Gastroesophageal sphincter (tissue), 4 donors: Measurements from ENCODE around the gene PLET1. TPM values are rescaled to one million over a fixed set of nuclear protein-coding genes. Genes with fewer than 3 reads are reported as not detected.

Experiments
- ATAC-seq: fragments of 150-250 bp; one replicate; pipeline ENCODE4 v1.9.1; 2016; ENCODE audit warnings: mild to moderate bottlenecking, moderate library complexity
- H3K27ac ChIP-seq, 4 donors: fragments of 200-600 bp; sonication (generic) in 3 of 4; 1 replicate in 3 of 4; 2 replicates in 1 of 4; pipeline ENCODE4 v1.5.1; 2016 to 2019
- H3K27me3 ChIP-seq: fragments of 200-600 bp; sonication (generic); one replicate; pipeline ENCODE4 v1.5.1; 2019
- H3K36me3 ChIP-seq, 2 donors: fragments of 200-600 bp; sonication (generic); one replicate each; pipeline ENCODE4 v1.5.1; 2019; ENCODE audit warnings: control low read depth in 1 of 2
- H3K4me1 ChIP-seq, 3 donors: fragments of 200-600 bp; sonication (generic); 1 replicate in 2 of 3; 2 replicates in 1 of 3; pipeline ENCODE4 v1.5.1; 2016 to 2019; ENCODE audit warnings: control low read depth in 2 of 3
- H3K4me3 ChIP-seq, 2 donors: fragments of 200-600 bp; sonication (generic); one replicate each; pipeline ENCODE4 v1.5.1; 2019; ENCODE audit warnings: mild to moderate bottlenecking in 1 of 2, moderate library complexity in 1 of 2
- H3K9me3 ChIP-seq, 3 donors: fragments of 200-600 bp; sonication (generic); one replicate each; pipeline ENCODE4 v1.5.1; 2017 to 2019; ENCODE audit warnings: control low read depth in 2 of 3
- CTCF ChIP-seq, 4 experiments: fragments of 200-600 bp in 2 of 4; fragments of 450-650 bp in 2 of 4; sonication (generic) in 1 of 4; IDR thresholded peaks; one replicate each; pipeline ENCODE4 v1.5.1; 2017 to 2019; ENCODE audit warnings: antibody characterized with exemption in 4 of 4, mild to moderate bottlenecking in 2 of 4, moderate library complexity in 2 of 4
- EP300 ChIP-seq: sonication (generic); formaldehyde crosslinking; IDR thresholded peaks from one replicate; pipeline ENCODE4 v1.6.1; 2017; ENCODE audit warnings: antibody characterized with exemption, mild to moderate bottlenecking
- POLR2A ChIP-seq, 2 donors: fragments of 450-650 bp; IDR thresholded peaks; one replicate each; pipeline ENCODE4 v1.6.1; 2017; ENCODE audit warnings: antibody characterized with exemption in 2 of 2, mild to moderate bottlenecking in 2 of 2, moderate library complexity in 1 of 2
- POLR2AphosphoS5 ChIP-seq: sonication (generic); formaldehyde crosslinking; IDR thresholded peaks from one replicate; pipeline ENCODE4 v1.6.1; 2017; ENCODE audit warnings: antibody characterized with exemption
- WGBS, 2 donors: methylation state at CpG; one replicate each; pipeline ENCODE4 v1.1.5; 2018; ENCODE audit warnings: low coverage in 1 of 2; 5-methylcytosine and 5-hydroxymethylcytosine counted together
- total RNA-seq, 4 donors: library from RNA; depleted of rRNA; stranded (reverse); fragments of >200 nt; gene quantifications; one replicate each; pipeline ENCODE4 v1.1.0, GENCODE V29; 2016

Gene PLET1
- total RNA-seq, 4 donors from 2014 or later, result not detected

GRCh38 chr11:112267188-112267591, 6.5 kb upstream of the PLET1 start:
- no peaks in the 10 kb centered on the region for H3K27me3 ChIP-seq
- 36 to 64% methylated on average over 4 of the region's 5 CpGs for WGBS, 2 donors
- H3K9me3 ChIP-seq, result no peaks in the 10 kb centered on the region
- no peaks in the 10 kb centered on the region for H3K4me1 ChIP-seq
- H3K36me3 ChIP-seq, result no peaks in the 10 kb centered on the region
- no peak overlapping the region for H3K27ac ChIP-seq
- no peak overlapping the region for H3K4me3 ChIP-seq
- ATAC-seq, result no peak
- TF ChIP-seq EP300, result no peak
- no peak for TF ChIP-seq POLR2AphosphoS5
- TF ChIP-seq CTCF (IDR thresholded peaks at IDR 0.05), result no peak
- no peak for TF ChIP-seq POLR2A (IDR thresholded peaks at IDR 0.05)

GRCh38 chr11:112266410-112266778, 5.7 kb upstream of the PLET1 start:
- Histone ChIP-seq H3K36me3 (no peaks in the 10 kb centered on the region), H3K9me3 (no peaks in the 10 kb centered on the region), H3K27ac (no peak overlapping the region), H3K4me3 (no peak overlapping the region), H3K4me1 (no peaks in the 10 kb centered on the region), H3K27me3 (no peaks in the 10 kb centered on the region)
- TF ChIP-seq POLR2AphosphoS5, result no peak
- no peak for TF ChIP-seq EP300
- no peak for TF ChIP-seq CTCF (IDR thresholded peaks at IDR 0.05)
- no peak for TF ChIP-seq POLR2A (IDR thresholded peaks at IDR 0.05)
- ATAC-seq, result no peak
- 20 to 50% methylated on average over 1 to 3 of the region's 3 CpGs for WGBS, 2 donors

GRCh38 chr11:112265659-112266409, 5.2 kb upstream of the PLET1 start:
- H3K27ac ChIP-seq, result no peak overlapping the region

GRCh38 chr11:112255067-112255720, 5.5 kb downstream of the PLET1 start:
- Histone ChIP-seq H3K36me3 (no peaks in the 10 kb centered on the region), H3K4me1 (no peaks in the 10 kb centered on the region), H3K27me3 (no peaks in the 10 kb centered on the region), H3K27ac (no peak overlapping the region), H3K9me3 (no peaks in the 10 kb centered on the region), H3K4me3 (no peak overlapping the region)
- 58% methylated on average over 7 to 15 of the region's 15 CpGs for WGBS, 2 donors
- TF ChIP-seq EP300 (no peak), CTCF (IDR thresholded peaks at IDR 0.05) (no peak), POLR2AphosphoS5 (no peak), POLR2A (IDR thresholded peaks at IDR 0.05) (no peak)
- no peak for ATAC-seq

More at GRCh38 chr11:112265659-112266409, 5.2 kb upstream of the PLET1 start:
- Histone ChIP-seq H3K9me3 (no peaks in the 10 kb centered on the region), H3K36me3 (no peaks in the 10 kb centered on the region), H3K4me3 (no peak overlapping the region), H3K4me1 (no peaks in the 10 kb centered on the region), H3K27me3 (no peaks in the 10 kb centered on the region)
- no peak for ATAC-seq
- 36 to 45% methylated on average over 5 to 10 of the region's 11 CpGs for WGBS, 2 donors
- no peak for TF ChIP-seq EP300
- TF ChIP-seq CTCF (IDR thresholded peaks at IDR 0.05), result no peak
- no peak for TF ChIP-seq POLR2A (IDR thresholded peaks at IDR 0.05)
- TF ChIP-seq POLR2AphosphoS5, result no peak
